ENCODE data around the gene KLHL6.
"Not testable (repeated sequence)": the region's sequence is repeated elsewhere in the genome, so short reads cannot be mapped to it uniquely, and the experiment has no call there.

The KLHL6 gene

GRCh38 chr3:183484431-183485075 is 71.0 kb downstream of the KLHL6 start:
- DNase-seq = peak; percentile 58

GRCh38 chr3:183481582-183481981 is 73.9 kb downstream of the KLHL6 start:
- DNase-seq = no peak

- no peak for DNase-seq
Observed at GRCh38 chr3:183478501-183478900, 77.0 kb downstream of the KLHL6 start.

- DNase-seq = no peak
Observed at GRCh38 chr3:183477801-183478456, 77.6 kb downstream of the KLHL6 start.

- not testable (repeated sequence) for DNase-seq
Observed at GRCh38 chr3:183475764-183476162, 79.7 kb downstream of the KLHL6 start.

GRCh38 chr3:183475016-183475763 is 80.3 kb downstream of the KLHL6 start:
- DNase-seq = no peak

GRCh38 chr3:183473969-183474368 is 81.5 kb downstream of the KLHL6 start:
- no peak for DNase-seq

- no peak for DNase-seq
Observed at GRCh38 chr3:183472155-183472554, 83.4 kb downstream of the KLHL6 start.

GRCh38 chr3:183468424-183468823 is 87.1 kb downstream of the KLHL6 start:
- peak; percentile 61 for DNase-seq

GRCh38 chr3:183466575-183466974 is 88.9 kb downstream of the KLHL6 start:
- no peak for DNase-seq

- not testable (repeated sequence) for DNase-seq
Observed at GRCh38 chr3:183465710-183466109, 89.8 kb downstream of the KLHL6 start.

- DNase-seq = no peak
Observed at GRCh38 chr3:183464480-183464879, 91.0 kb downstream of the KLHL6 start.

- DNase-seq = no peak
Observed at GRCh38 chr3:183460081-183461055, 95.1 kb downstream of the KLHL6 start.

- no peak for DNase-seq
Observed at GRCh38 chr3:183455089-183455488, 100.4 kb downstream of the KLHL6 start.

GRCh38 chr3:183454064-183454463 is 101.4 kb downstream of the KLHL6 start:
- no peak for DNase-seq

GRCh38 chr3:183449791-183450190 is 105.7 kb downstream of the KLHL6 start:
- no peak for DNase-seq

- DNase-seq = peak; percentile 33
Observed at GRCh38 chr3:183449391-183449790, 106.1 kb downstream of the KLHL6 start.

GRCh38 chr3:183448369-183449128 is 107.0 kb downstream of the KLHL6 start:
- DNase-seq = no peak

GRCh38 chr3:183447206-183448001 is 108.1 kb downstream of the KLHL6 start:
- peak; percentile 91 for DNase-seq

- DNase-seq = no peak
Observed at GRCh38 chr3:183446838-183447205, 108.7 kb downstream of the KLHL6 start.

- no peak for DNase-seq
Observed at GRCh38 chr3:183444748-183445147, 110.8 kb downstream of the KLHL6 start.

All from inflammatory macrophage treated with lipopolysaccharide for 4 hours (primary cell).